Ovary (tissue), 9 donors: ENCODE measurements around the gene MRPL30. TPM values are rescaled to one million over a fixed set of nuclear protein-coding genes. Genes with fewer than 3 reads are reported as not detected.

ENCODE experiments used
- DNase-seq, 5 donors: peaks; one replicate each; pipeline ENCODE4 v3.0.0-alpha.2; 2019 to 2020
- H3K27ac ChIP-seq, 2 donors: fragments of 200-600 bp; one replicate each; pipeline versions ENCODE4 v1.5.1 to v1.8.0; 2019 to 2022
- H3K27me3 ChIP-seq: fragments of 200-600 bp; one replicate; pipeline ENCODE4 v1.8.0; 2022
- H3K36me3 ChIP-seq: fragments of 200-600 bp; sonication (generic); one replicate; pipeline ENCODE4 v1.5.1; 2019
- H3K4me1 ChIP-seq: one replicate; pipeline ENCODE4 v1.8.1; 2013; ENCODE audit warnings: mild to moderate bottlenecking, moderate library complexity; ENCODE audit not compliant: insufficient read depth
- H3K4me3 ChIP-seq: fragments of 200-600 bp; sonication (generic); one replicate; pipeline ENCODE4 v1.5.1; 2017
- H3K9me3 ChIP-seq, 2 donors: fragments of 200-600 bp in 1 of 2; sonication (generic) in 1 of 2; one replicate each; pipeline versions ENCODE4 v1.5.1 to v1.8.1; 2013 to 2019; ENCODE audit warnings: mild to moderate bottlenecking in 1 of 2, moderate library complexity in 1 of 2
- EP300 ChIP-seq: sonication (generic); formaldehyde crosslinking; IDR thresholded peaks from one replicate; pipeline ENCODE4 v1.6.1; 2017; ENCODE audit warnings: antibody characterized with exemption
- POLR2A ChIP-seq: fragments of 450-650 bp; IDR thresholded peaks from one replicate; pipeline ENCODE4 v1.6.1; 2017; ENCODE audit warnings: antibody characterized with exemption, mild to moderate bottlenecking, moderate library complexity
- WGBS, 3 donors: extraction: QIAGEN DNeasy Blood & Tissue Kit in 1 of 3; methylation state at CpG; one replicate each; pipeline versions ENCODE4 v1.1.5 to v1.1.7; 2013 to 2017; 5-methylcytosine and 5-hydroxymethylcytosine counted together
- intact Hi-C, 4 donors: fragments of 100-400 bp; cut with DNase I; formaldehyde crosslinking; loops; one replicate each; pipeline versions ENCODE4 v1.11.0 to v1.15.1; 2022 to 2023
- polyA plus RNA-seq, 2 donors: library from polyadenylated mRNA; stranded (reverse); fragments of 200-250 nt in 1 of 2; fragments of 350-450 nt in 1 of 2; fragmentation: Illumina TruSeq in 1 of 2; extraction: RNeasy Lipid Tissue Mini Kit (QIAGEN cat#74804) in 1 of 2; gene quantifications; one replicate each; pipeline ENCODE4 v1.2.3, GENCODE V29; 2013 to 2014
- small RNA-seq: library from RNA; depleted of rRNA; stranded (forward); fragments of <200 nt; gene quantifications from one replicate; pipeline ENCODE3, GENCODE V24; 2016
- total RNA-seq, 7 donors: library from RNA; depleted of rRNA in 2 of 7; stranded (reverse); fragments of >200 nt in 2 of 7; fragmentation: NEBNext Ultra II Directional in 3 of 7; extraction: Animal tissue kit (Norgen Biotek cat#: 25700) in 3 of 7; gene quantifications; one replicate each; pipeline versions ENCODE4 v1.1.0 to v1.2.4, GENCODE V29; 2016 to 2023
- TF ChIP-seq, protein P1 (sequence below), 3 donors: fragments of 450-650 bp in 2 of 3; fragments of 200-600 bp in 1 of 3; IDR thresholded peaks; one replicate each; pipeline versions ENCODE4 v1.5.1 to v1.8.0; 2016 to 2022; ENCODE audit warnings: antibody characterized with exemption in 3 of 3, mild to moderate bottlenecking in 1 of 3
- donor health status: DM: no; HTN: no; CAD: no; lungs with moderate emphysema.
- donor health status: DM: no; HTN: no; CAD: no.
- donor health status: Bipolar disorder and iron deficiency.
- donor health status: DM: yes; HTN: yes; CAD: no.
- donor health status: DM: no; HTN: no; CAD: no.
- donor health status: DM: yes; HTN: yes; CAD: no.

The MRPL30 gene
- total and polyA plus RNA-seq, 9 donors, result 18.7 to 43.8 (median 21.8) TPM

- Histone ChIP-seq H3K27ac (no peak overlapping the region), H3K9me3 (no peaks in the 10 kb centered on the region), H3K36me3 (no peaks in the 10 kb centered on the region), H3K27me3 (no peaks in the 10 kb centered on the region), H3K4me1 (no peaks in the 10 kb centered on the region), H3K4me3 (no peak overlapping the region)
- no peak for DNase-seq
- WGBS, 3 donors, result 87 to 95% (median 91%) methylated on average over 6 of the region's 6 CpGs
- intact Hi-C loops, result no loop called here
- no peak for TF ChIP-seq POLR2A
- TF ChIP-seq EP300, result no peak
- TF ChIP-seq, protein P1, sequence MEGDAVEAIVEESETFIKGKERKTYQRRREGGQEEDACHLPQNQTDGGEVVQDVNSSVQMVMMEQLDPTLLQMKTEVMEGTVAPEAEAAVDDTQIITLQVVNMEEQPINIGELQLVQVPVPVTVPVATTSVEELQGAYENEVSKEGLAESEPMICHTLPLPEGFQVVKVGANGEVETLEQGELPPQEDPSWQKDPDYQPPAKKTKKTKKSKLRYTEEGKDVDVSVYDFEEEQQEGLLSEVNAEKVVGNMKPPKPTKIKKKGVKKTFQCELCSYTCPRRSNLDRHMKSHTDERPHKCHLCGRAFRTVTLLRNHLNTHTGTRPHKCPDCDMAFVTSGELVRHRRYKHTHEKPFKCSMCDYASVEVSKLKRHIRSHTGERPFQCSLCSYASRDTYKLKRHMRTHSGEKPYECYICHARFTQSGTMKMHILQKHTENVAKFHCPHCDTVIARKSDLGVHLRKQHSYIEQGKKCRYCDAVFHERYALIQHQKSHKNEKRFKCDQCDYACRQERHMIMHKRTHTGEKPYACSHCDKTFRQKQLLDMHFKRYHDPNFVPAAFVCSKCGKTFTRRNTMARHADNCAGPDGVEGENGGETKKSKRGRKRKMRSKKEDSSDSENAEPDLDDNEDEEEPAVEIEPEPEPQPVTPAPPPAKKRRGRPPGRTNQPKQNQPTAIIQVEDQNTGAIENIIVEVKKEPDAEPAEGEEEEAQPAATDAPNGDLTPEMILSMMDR (IDR thresholded peaks at IDR 0.05), result no peak
Observed at GRCh38 chr2:99238599-99238998, 57.6 kb downstream of the MRPL30 start.

GRCh38 chr2:99240431-99240830 is 59.4 kb downstream of the MRPL30 start:
- no peaks in the 10 kb centered on the region for H3K9me3 ChIP-seq
- 91 to 94% (median 92%) methylated on average over 6 of the region's 6 CpGs for WGBS, 3 donors
- H3K4me1 ChIP-seq, result no peaks in the 10 kb centered on the region
- TF ChIP-seq POLR2A (no peak), EP300 (no peak)
- TF ChIP-seq, protein P1 (IDR thresholded peaks at IDR 0.05), result no peak
- DNase-seq, result no peak
- intact Hi-C loops, result no loop called here
- no peaks in the 10 kb centered on the region for H3K36me3 ChIP-seq
- H3K4me3 ChIP-seq, result no peak overlapping the region
- no peak overlapping the region for H3K27ac ChIP-seq
- H3K27me3 ChIP-seq, result no peaks in the 10 kb centered on the region

- DNase-seq, result no peak
- no peaks in the 10 kb centered on the region for H3K9me3 ChIP-seq
- no peaks in the 10 kb centered on the region for H3K27me3 ChIP-seq
- no peaks in the 10 kb centered on the region for H3K4me1 ChIP-seq
- no peak overlapping the region for H3K27ac ChIP-seq
- TF ChIP-seq EP300 (no peak), POLR2A (no peak)
- TF ChIP-seq, protein P1 (IDR thresholded peaks at IDR 0.05), result no peak
- no peaks in the 10 kb centered on the region for H3K36me3 ChIP-seq
- intact Hi-C loops, result no loop called here
- WGBS, 3 donors, result 78 to 86% (median 83%) methylated on average over 6 of the region's 6 CpGs
- no peak overlapping the region for H3K4me3 ChIP-seq
Observed at GRCh38 chr2:99242151-99242550, 61.2 kb downstream of the MRPL30 start.

Small RNA genes lying within 50 kb of the gene (small RNA-seq; reads per million reads assigned to genes)
- not detected for gene AC092587.1

Other genes with a start within 250 kb of the MRPL30 start
- 10 to 100 TPM in 1 of 7 donors, 1 to 10 TPM in 6; 1.2 to 22.4 (median 2.9) TPM for gene CRACDL, start 245.0 kb upstream of the MRPL30 start, total RNA-seq
- gene CRACDL, start 245.0 kb upstream of the MRPL30 start, polyA plus RNA-seq, result 1 to 10 TPM; 1.7 to 2.2 TPM
- gene C2orf15, start 39.5 kb upstream of the MRPL30 start, total RNA-seq, result 1 to 10 TPM in 2 of 7 donors, under 1 TPM in 5; 0.24 to 3.0 (median 0.86) TPM
- under 1 TPM; 0.68 to 0.78 TPM for gene C2orf15, start 39.5 kb upstream of the MRPL30 start, polyA plus RNA-seq
- gene TSGA10, start 26.2 kb upstream of the MRPL30 start, total RNA-seq, result 10 to 100 TPM in 2 of 7 donors, 1 to 10 TPM in 5; 7.0 to 35.5 (median 8.7) TPM
- 1 to 10 TPM; 1.8 to 3.1 TPM for gene TSGA10, start 26.2 kb upstream of the MRPL30 start, polyA plus RNA-seq
- gene LIPT1, start 26.2 kb upstream of the MRPL30 start, total RNA-seq, result 10 to 100 TPM in 3 of 7 donors, 1 to 10 TPM in 4; 6.2 to 12.3 (median 9.7) TPM
- 10 to 100 TPM; 13.4 to 14.6 TPM for gene LIPT1, start 26.2 kb upstream of the MRPL30 start, polyA plus RNA-seq
- 10 to 100 TPM; 16.0 to 26.1 (median 20.1) TPM for gene MITD1, start 126 bp upstream of the MRPL30 start, total RNA-seq
- 10 to 100 TPM; 26.8 to 31.6 TPM for gene MITD1, start 126 bp upstream of the MRPL30 start, polyA plus RNA-seq
- not detected for gene LYG2, start 74.5 kb downstream of the MRPL30 start, total RNA-seq
- gene LYG2, start 74.5 kb downstream of the MRPL30 start, polyA plus RNA-seq, result not detected
- 1 to 10 TPM in 5 of 7 donors, under 1 TPM in 2; 0.56 to 3.1 (median 1.0) TPM for gene LYG1, start 120.0 kb downstream of the MRPL30 start, total RNA-seq
- gene LYG1, start 120.0 kb downstream of the MRPL30 start, polyA plus RNA-seq, result under 1 TPM; 0.58 to 0.96 TPM
- 10 to 100 TPM; 13.6 to 29.2 (median 21.1) TPM for gene TXNDC9, start 155.1 kb downstream of the MRPL30 start, total RNA-seq
- gene TXNDC9, start 155.1 kb downstream of the MRPL30 start, polyA plus RNA-seq, result 10 to 100 TPM; 12.0 to 13.3 TPM
- 10 to 100 TPM; 20.4 to 38.8 (median 30.4) TPM for gene EIF5B, start 156.2 kb downstream of the MRPL30 start, total RNA-seq
- gene EIF5B, start 156.2 kb downstream of the MRPL30 start, polyA plus RNA-seq, result 10 to 100 TPM; 17.5 to 37.4 TPM